Stimulated activated CD4-positive, alpha-beta T cell treated with anti-CD3 and anti-CD28 coated beads, Interleukin-4, amount 100 ng/mL, for 48 hours (primary cell): ENCODE data around the gene CT83.

Source experiments
- DNase-seq, 2 donors: peaks; one replicate each; pipeline ENCODE4 v3.0.0-alpha.2; 2020; ENCODE audit warnings: low read depth in 2 of 2

Gene CT83, protein sequence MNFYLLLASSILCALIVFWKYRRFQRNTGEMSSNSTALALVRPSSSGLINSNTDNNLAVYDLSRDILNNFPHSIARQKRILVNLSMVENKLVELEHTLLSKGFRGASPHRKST

DNA sequence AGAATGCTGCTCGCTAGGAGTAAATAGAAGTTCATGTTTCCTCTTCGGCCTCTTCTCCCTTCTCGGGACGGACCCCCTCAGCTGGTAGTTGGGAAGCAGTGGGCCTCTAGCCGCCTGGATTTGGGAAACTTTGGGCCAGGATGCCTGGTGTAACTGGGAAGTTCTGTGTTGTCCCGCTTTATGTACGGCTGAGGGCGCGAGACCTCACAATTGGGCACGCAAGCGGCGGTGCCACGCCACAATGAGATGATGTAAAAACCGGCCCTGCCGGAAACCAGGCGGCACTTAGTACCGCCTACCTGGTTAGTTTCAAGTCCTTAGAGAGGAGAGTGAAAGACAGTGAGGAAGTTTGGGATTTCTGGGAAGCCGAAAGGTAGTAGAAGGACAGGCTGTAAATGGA, at the start of gene CT83:
Gene CT83, minus strand, starts transcription at position 155 of the 400 bp plus-strand sequence. Its CDS starts 120 bp downstream, at position 35.
- no peak for DNase-seq

DNA sequence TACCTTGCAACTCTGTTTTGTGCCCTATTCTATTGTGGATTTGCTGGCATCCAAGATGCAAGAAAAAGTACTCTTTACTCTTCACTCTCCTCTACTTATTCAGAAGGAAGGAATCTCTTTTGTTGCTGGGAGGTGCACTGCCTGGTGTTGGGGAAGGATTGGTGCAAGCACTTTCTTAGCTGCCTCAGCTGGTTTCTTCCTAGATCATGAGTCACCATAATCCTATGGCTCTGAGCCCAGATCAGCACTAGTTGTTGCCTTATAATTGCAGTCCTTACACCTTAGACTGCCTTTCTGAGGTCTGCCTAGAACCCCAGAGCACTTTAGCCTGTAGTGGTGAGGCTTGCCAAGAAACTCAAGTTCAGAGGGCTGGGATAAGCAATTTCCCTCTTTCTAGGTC, 37.0 kb upstream of the CT83 start:
- DNase-seq, result no peak

DNA sequence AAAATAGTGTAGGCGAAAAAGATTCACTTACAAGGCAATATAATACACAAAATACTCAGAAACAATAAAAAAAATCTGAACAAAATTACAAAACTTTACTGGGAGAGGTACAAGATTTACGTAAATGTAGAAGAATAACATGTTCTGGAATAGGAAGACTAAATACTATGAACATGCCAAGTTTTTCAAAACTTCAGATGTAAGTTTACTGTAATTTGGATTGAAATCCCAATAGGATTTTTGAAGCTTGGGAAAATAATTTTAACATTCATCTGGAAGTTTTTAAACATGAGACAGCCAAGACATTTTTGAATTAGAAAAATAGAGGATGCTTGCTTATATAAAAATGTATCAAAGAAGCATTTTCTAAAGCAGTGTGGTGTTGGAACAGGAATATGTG, 30.5 kb upstream of the CT83 start:
- no peak for DNase-seq

DNA sequence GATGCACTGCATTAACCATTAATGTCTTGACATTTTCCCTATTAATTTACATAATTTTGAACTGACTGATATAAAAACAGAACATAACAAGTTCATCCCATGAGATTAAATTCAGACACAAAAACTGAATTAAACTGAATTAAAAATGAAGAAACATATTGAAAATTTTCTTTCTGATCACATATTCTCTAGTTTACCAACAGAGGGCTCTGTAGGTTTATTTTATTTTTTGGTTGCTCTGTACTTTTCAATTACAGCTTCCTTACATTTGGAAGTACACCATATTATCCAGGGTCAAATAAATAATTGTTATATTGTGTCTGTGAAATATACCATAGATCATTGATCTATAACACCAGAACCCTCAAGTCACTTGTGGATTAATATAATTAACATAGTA, 27.3 kb upstream of the CT83 start:
- no peak for DNase-seq

DNA sequence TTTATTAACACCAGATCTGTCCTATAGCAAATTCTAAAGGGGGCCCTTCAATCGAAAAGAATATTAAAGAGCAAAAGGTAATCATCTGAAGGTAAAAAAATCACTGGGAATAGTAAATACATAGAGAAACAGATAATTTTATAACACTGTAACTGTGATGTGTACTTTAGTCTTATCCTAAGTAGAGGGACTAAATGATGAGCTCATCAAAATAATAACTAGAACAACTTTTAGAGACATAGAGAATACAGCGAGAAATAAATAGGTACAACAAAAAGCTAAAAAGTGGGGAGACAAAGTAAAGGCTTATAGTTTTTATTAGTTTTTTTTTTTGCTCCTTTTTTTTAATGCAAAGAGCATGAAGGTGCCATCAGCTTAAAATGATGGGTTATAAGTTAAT, 17.3 kb upstream of the CT83 start:
- DNase-seq, result no peak

DNA sequence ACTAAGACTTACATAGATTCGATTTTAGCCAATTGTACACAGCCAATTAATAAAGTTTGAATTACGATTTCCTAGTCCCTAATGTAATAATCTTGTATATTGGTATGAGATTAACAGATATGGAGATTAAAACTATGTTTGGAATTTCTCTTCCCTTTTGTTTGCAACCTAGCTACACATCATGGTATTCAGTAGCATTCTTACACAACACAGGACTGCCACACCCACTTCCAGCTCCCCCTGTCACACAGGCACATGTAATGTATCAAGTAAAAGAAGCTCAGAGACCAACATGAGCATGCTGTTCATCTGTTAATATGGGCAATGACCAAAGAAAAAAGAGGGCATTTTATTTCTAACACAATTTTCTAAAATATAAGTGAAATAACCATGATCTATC, 13.6 kb downstream of the CT83 start:
- DNase-seq, result no peak

DNA sequence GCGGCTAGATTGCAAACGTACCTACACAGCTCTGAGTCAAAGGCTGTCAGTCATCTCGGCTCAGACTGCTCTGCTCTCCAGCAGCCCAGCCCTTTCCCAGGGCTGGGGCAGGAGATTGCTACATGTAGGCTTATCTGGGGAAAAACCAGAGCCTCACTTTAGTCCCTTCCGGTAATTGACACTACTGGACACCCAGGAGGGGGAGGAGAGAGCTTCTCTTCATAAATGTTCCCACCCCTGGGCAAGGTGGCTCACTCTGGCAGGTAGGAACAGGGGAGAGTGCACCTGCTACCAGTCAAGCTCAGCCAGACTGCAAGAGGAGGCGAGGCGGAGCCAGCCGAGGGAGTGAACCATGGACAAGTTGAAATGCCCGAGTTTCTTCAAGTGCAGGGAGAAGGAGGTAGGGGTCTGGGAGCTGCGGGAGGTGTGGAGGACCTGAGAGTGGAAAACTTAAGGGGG, 26.4 kb downstream of the CT83 start, which contains the start of gene SLC6A14:
Gene SLC6A14, plus strand, starts transcription at position 249 of the 459 bp plus-strand sequence. Its CDS starts 104 bp downstream, at position 353.
- no peak for DNase-seq

DNA sequence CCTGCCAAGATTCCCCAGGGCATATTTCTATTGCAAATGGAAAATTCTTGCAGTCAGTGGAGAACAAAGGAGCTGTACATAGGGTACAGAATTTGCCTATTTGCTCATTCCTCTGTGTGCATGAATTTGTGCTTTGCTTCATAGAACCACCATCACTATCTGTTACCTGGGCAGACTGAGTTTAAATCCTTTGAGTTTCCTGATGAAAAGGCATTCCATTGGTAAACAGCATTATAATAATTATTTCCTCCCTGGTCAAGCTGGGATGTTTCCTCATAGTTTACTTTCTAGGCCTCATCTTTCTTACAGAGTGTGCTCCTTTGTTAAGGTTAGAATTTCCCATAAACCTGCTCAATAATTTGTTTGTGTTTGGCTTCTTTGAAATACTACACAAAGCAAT, 27.2 kb downstream of the CT83 start:
- DNase-seq, result no peak

DNA sequence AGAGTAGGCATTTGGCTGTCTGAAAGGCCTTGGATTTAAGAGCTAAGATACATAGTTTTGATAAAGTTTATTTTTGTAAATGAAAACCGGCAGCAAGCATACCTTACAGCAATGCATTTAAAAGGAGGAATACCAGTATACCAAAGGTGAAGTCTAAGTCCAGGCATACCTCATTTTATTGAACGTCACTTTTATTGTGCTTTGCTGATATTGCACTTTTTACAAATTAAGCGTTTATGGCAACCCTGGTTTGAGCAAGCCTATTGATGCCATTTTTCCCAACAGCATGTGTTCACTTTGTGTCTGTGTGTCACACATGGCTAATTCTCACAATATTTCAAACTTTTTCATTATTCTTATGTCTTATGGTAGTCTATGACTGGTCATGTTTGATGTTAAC, 34.8 kb downstream of the CT83 start:
- no peak for DNase-seq

DNA sequence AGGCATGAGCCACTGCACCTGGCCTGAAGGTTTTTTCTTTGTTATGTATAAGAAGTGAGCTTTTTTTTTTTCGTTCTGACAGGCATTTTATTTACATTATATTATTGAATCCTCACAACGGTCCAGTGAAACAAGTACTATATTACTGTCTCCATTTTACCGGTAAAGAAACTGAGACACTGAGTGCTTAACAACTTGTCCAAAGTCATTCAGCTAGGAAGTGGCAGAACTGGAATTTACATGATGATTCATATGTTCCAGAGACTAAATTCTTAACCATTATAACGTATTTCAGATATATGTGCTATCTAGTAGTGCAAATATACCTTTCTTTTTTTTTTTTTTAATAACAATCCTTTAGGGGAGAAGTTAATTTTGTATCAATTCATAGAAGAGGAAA, 44.8 kb downstream of the CT83 start:
- DNase-seq, result no peak

DNA sequence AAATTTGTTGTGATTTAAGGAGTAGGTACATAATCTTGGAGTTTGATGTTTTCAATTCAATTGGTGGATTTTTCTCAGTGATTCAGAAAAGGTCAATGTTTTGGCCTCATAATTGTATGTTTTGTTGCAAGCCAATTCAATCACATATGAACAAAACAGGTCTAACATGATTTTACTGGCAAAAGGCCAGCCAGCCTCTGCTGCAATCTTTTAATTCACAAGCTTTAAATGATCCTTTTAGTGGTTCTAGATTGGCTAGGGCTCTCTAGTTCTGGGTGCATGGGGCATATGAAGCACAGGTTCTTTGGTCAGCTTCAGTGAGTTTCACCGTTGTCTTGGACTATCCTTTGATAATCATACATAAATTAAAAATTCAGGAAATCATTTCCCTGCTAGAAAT, 45.6 kb downstream of the CT83 start:
- DNase-seq, result no peak

DNA sequence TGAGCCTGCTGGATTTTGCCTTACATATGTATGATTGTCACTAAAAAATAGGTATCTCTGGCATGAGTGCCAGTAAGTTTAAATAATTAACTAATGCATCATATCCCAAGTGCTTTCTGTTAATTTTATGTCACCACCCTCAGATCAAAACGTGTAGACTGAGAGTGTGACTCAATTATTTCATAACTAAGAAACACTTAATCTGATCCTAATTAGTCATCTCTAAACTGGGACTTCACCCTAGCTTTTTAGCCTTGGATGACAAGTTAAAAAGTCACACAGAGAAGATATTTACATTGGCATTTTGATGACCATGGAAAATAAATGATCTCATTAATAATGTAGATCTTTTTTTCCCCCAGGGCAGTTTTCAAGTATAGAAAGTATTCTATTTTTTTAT, 49.5 kb downstream of the CT83 start:
- no peak for DNase-seq
